HG02970 (cell line): ENCODE measurements around the gene PAM.

Experiments
- ATAC-seq: cut with Tn5 transposase; IDR thresholded peaks from one replicate; pipeline ENCODE4 v1.9.1; 2021; ENCODE audit warnings: mild to moderate bottlenecking, moderate library complexity, moderate number of reproducible peaks; ENCODE audit not compliant: unreplicated experiment, low FRiP score

Gene PAM

DNA sequence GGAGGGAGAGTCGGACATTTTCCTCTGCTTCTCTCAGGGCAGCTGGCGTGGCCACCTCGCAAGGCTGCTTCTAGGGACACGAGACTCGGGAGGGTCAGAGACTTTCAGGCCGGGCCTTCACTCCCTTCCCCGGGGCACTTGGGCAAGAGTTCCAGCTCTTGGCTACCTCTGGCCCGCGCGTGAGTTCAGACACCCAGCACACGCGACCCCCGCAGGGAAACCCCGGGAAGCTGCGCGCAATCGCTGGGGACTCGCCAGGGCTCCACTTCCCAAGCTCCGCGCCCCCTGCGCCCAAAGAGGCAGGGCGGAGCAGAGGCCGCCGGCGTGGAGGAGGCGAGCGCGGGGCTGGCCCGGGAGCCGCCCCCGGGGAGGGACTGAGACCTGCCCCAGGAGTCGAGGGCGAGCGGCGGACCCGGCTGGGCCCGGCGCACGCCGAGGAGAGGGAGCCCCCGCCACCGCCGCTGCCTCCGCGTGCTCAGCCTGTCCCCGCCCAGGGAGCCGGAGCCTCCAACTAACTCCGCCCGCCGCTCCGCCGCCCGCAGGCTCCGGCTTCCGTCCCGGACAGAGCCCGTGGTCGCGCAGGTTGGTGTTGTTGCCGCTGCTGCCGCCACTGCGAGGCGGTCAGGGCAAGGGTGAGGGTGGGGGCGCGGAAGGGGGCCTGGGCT lies at the start of gene PAM:
Gene PAM, plus strand, starts transcription at position 539 of the 665 bp plus-strand sequence. CDS start 110,891 bp downstream, outside the sequence.
- ATAC-seq: peak; percentile 79

- ATAC-seq: no peak
Observed at GRCh38 chr5:102711525-102712385, 43.4 kb upstream of the PAM start.

GRCh38 chr5:102713278-102713677 lies 41.8 kb upstream of the PAM start:
- ATAC-seq: no peak

DNA sequence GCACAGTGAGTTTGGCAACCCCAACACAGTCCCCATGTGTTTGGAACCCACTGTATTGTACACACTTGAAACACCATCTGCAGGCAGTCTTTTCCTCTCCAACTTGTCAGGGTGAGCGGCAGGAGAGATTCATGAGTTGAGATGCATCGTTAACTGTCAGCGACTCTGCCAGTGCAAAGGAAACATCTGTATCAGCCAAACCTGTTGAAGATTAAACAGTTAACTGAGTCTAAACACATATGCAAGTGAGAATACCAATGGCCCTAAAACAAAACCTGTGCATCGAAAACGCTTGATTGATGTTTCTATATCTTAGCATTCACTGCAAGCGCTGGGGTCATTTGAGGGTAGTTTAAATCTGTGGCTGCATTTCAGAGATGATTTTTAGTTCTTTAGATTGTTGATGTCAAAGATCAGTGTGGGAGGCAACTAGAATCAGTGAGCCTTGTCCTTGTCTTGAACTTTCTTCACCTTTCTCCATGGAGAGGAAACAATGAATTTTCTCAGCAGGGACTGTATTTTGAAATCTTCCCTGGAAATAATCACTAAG lies 41.3 kb upstream of the PAM start:
- ATAC-seq: no peak

GRCh38 chr5:102715082-102715807 lies 39.9 kb upstream of the PAM start:
- ATAC-seq: no peak

DNA sequence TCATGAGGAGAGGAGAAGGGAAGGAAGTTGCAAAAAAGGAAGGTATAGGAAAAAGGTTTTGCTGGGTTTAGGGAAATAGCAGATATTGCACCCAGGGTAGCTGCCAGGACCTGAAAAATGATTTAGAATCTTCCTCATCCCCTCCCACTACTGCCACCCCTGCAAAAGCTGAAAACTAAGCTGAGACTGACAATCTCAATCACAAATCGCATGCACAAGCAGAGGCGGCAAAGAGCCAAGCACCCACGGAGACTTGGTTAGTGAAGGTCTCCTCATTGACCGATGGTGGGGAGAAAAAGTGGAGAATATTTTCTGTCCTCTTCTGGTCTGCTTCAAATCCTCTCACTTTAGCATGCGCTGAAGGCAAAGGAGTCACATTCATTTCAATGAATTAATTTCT lies 39.1 kb upstream of the PAM start:
- ATAC-seq: no peak

DNA sequence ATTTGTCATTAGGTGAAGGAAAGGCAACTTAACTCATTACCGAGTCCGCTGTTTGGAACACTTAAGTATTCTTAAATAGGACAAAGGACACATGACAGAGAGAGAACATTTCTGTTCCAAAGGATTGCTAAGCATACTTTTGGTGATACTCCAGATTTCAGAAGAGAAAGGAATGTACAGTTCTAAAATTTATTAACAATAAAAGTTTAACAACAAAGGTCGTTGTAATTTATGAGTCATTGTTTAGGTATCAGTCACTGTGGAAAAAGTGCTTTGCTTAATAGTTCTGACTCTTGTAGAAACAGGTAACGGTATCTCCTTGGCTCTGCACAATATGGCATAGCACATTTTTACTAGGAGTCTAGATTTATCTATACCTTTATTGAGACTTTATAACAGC lies 36.3 kb upstream of the PAM start:
- no peak for ATAC-seq

DNA sequence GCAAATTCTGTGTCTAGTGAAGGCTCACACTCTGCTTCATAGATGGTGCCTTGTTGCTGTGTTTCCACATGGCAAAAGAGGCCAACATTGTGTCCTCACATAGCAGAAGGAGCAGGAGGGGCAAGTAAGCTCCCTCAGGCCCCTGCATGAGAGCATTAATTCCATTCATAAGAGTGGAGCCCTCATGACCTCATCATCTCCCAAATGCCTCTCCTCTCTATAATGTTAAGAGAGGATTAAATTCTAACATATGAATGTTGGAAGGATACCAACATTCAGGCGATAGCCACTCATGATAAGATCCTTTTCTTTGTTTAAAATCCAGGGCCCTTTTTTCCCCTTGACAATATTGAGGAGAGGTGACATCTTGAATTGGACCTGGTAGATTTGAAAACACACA lies 35.2 kb upstream of the PAM start:
- no peak for ATAC-seq

DNA sequence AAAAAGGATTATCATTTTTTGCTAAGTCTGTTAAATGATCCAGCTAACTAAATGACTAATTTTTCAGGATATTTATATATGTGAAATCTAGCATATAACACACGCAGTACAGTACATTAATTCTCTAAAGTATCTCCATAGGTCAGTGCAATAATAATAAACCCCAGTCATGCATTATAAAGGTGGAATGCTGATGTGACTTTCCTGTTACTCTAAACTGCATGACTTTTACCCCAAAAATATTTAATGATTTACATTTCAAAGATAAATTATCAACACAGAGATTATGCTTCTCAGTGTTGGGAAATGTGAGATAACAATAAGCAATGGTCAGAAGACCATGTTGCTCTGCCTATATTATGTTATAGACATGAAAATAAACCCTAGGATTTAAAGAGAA lies 34.1 kb upstream of the PAM start:
- ATAC-seq: no peak

GRCh38 chr5:102722931-102723330 lies 32.2 kb upstream of the PAM start:
- no peak for ATAC-seq

DNA sequence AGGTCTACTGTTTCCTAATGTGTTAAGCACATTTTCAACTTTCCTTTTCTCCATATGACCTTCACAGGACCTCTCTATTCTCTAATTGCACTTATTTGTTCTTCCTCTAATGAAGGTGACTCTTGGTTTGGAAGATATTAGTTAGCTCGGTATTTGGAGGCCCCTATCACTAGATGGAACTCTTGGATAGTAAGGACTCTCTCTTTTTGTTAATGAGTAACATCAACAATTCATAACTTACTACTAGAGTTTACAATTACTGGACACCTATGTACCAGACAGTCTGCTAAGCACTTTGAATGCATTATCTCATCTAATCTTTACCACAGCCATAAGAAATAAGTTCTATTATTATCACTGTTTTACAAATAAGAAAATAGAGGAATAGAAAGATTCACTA lies 23.4 kb upstream of the PAM start:
- ATAC-seq: no peak

GRCh38 chr5:102733534-102733933 lies 21.6 kb upstream of the PAM start:
- no peak for ATAC-seq

- ATAC-seq: no peak
Observed at GRCh38 chr5:102737161-102737560, 17.9 kb upstream of the PAM start.

DNA sequence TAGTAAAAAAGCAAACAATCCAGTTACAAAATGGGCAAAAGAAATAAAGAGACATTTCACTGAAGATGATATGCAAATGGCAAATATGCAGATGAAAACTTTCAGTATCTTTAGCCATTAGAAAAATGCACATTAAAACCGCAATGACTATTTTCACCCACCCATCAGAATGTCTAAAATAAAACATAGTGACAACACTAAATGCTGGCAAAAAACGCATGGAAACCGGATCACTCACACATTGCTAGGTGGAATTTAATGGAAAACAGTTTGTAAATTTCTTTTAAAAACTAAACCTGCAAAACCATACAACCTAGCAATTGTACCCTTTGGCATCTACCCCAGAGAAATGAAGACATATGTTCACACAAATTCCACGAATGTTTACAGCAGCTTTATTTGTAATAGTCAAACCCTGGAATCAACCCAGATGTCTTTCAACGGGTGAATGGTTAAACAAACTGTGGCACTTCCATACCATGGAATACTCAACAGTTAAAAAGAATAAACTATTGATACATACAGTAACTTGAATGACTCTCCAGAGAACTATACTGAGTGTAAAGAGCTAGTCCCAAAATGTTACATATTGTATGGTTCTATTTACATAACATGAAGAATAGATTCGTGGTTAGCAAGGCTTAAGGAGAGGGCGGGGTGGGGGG lies 17.2 kb upstream of the PAM start:
- ATAC-seq: no peak

GRCh38 chr5:102740515-102740914 lies 14.6 kb upstream of the PAM start:
- no peak for ATAC-seq

GRCh38 chr5:102742215-102742614 lies 12.9 kb upstream of the PAM start:
- ATAC-seq: no peak

DNA sequence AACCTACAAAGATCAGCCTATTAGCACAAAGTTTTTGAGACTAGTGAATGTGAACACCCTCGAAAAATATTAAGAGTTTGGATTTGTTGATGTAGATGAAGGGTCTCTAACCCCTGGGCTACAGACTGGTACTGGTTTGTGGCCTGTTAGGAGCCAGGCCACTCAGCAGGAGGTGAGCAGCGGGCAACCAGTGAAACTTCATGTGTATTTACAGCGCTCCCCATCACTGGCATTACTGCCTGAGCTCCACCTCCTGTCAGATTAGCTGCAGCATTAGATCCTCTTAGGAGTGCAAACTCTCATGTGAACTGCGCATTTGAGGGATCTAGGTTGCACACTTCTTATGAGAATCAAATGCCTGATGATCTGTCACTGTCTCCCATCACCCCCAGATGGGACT lies 11.2 kb upstream of the PAM start:
- no peak for ATAC-seq

- ATAC-seq: no peak
Observed at GRCh38 chr5:102747386-102748166, 7.5 kb upstream of the PAM start.

- no peak for ATAC-seq
Observed at GRCh38 chr5:102749416-102750030, 5.6 kb upstream of the PAM start.
